B cell (primary cell): Measurements from ENCODE around the gene HSD17B2. TPM values are rescaled to one million over a fixed set of nuclear protein-coding genes. Genes with fewer than 3 reads are reported as not detected.

ENCODE experiments used
- ATAC-seq: fragments of 200-7000 bp; cut with Tn5 transposase; one replicate; pipeline ENCODE4 v1.10.0; 2021; ENCODE audit warnings: low read depth, mild to moderate bottlenecking, moderate number of reproducible peaks, moderate library complexity
- CTCF ChIA-PET: fragments of 350-600 bp; sonication (Branson Sonifier 250); formaldehyde crosslinking; loops from one replicate; lab custom pipeline; 2021; ENCODE audit warnings: antibody characterized with exemption, inconsistent platforms; lab: Charles Lee
- POLR2A ChIA-PET: fragments of 350-600 bp; sonication (Branson Sonifier 250); formaldehyde crosslinking; loops from one replicate; lab custom pipeline; 2021; ENCODE audit warnings: antibody characterized with exemption; lab: Charles Lee
- DNase-seq: peaks from one replicate; pipeline ENCODE4 v3.0.0; 2013
- H2AFZ ChIP-seq: 2 replicates; pipeline ENCODE4 v1.6.1; 2012; ENCODE audit warnings: mild to moderate bottlenecking, low read depth, low read length; ENCODE audit not compliant: insufficient read depth, poor library complexity, severe bottlenecking
- H3K27ac ChIP-seq, 2 donors: 1 replicate in 1 of 2; 2 replicates in 1 of 2; pipeline ENCODE4 v1.5.1; 2012 to 2013; ENCODE audit warnings: low read length in 2 of 2, mild to moderate bottlenecking in 2 of 2, moderate library complexity in 1 of 2
- H3K27me3 ChIP-seq, 4 experiments: fragments of 200-600 bp in 1 of 4; sonication (generic) in 1 of 4; replicated peaks in 1 of 4; 1 replicate in 2 of 4; 2 replicates in 2 of 4; pipeline versions ENCODE4 v1.6.1 to v1.7.0; 2013 to 2016; ENCODE audit warnings: low read length in 3 of 4, mild to moderate bottlenecking in 2 of 4, mixed read lengths in 1 of 4, moderate library complexity in 1 of 4; ENCODE audit not compliant: insufficient read depth in 4 of 4, control insufficient read depth in 3 of 4; ENCODE audit errors: control extremely low read depth in 1 of 4
- H3K36me3 ChIP-seq, 2 experiments: replicated peaks in 1 of 2; 1 replicate in 1 of 2; 2 replicates in 1 of 2; pipeline versions ENCODE4 v1.6.1 to v1.7.1; 2013; ENCODE audit warnings: low read length in 1 of 2; ENCODE audit not compliant: insufficient read depth in 2 of 2, control insufficient read depth in 1 of 2; ENCODE audit errors: control extremely low read depth in 1 of 2, extremely low read depth in 1 of 2
- H3K4me1 ChIP-seq, 2 donors: fragments of 200-600 bp in 1 of 2; sonication (generic) in 1 of 2; 1 replicate in 1 of 2; 2 replicates in 1 of 2; pipeline versions ENCODE4 v1.5.1 to v1.6.1; 2013 to 2017; ENCODE audit warnings: low read length in 2 of 2; ENCODE audit not compliant: control insufficient read depth in 2 of 2, insufficient read depth in 2 of 2
- H3K4me2 ChIP-seq: replicated peaks from 2 replicates; pipeline ENCODE3; 2012; ENCODE audit warnings: mild to moderate bottlenecking, low read depth, low read length; ENCODE audit not compliant: poor library complexity, severe bottlenecking
- H3K4me3 ChIP-seq, 5 experiments: fragments of 200-600 bp in 1 of 5; sonication (generic) in 1 of 5; 1 replicate in 3 of 5; 2 replicates in 2 of 5; pipeline versions ENCODE4 v1.5.1 to v1.7.0; 2011 to 2016; ENCODE audit warnings: low read length in 4 of 5, mild to moderate bottlenecking in 4 of 5, low read depth in 2 of 5, control low read depth in 1 of 5, moderate library complexity in 1 of 5; ENCODE audit not compliant: insufficient read depth in 1 of 5; ENCODE audit errors: control extremely low read depth in 1 of 5, extremely low read depth in 1 of 5
- H3K79me2 ChIP-seq: fragments of 200-600 bp; sonication (generic); one replicate; pipeline ENCODE4 v1.6.0; 2016; ENCODE audit warnings: low read length; ENCODE audit not compliant: control insufficient read depth, insufficient read depth
- H3K9ac ChIP-seq: fragments of 200-600 bp; sonication (generic); 2 replicates; pipeline ENCODE4 v1.6.1; 2017; ENCODE audit warnings: mild to moderate bottlenecking, low read length, moderate library complexity
- H3K9me3 ChIP-seq, 3 donors: one replicate each; pipeline versions ENCODE4 v1.6.1 to v1.7.1; 2013; ENCODE audit warnings: low read length in 2 of 3; ENCODE audit not compliant: control insufficient read depth in 2 of 3, insufficient read depth in 1 of 3; ENCODE audit errors: control extremely low read depth in 1 of 3
- H4K20me1 ChIP-seq: 2 replicates; pipeline ENCODE4 v1.6.0; 2012; ENCODE audit warnings: mild to moderate bottlenecking, low read length; ENCODE audit not compliant: insufficient read depth, control insufficient read depth, poor library complexity, severe bottlenecking
- H3K27ac Mint-ChIP-seq: one replicate; pipeline ENCODE4 v1.8.0; 2021; ENCODE audit warnings: mixed read lengths
- H3K27me3 Mint-ChIP-seq: one replicate; pipeline ENCODE4 v1.8.0; 2021; ENCODE audit warnings: mixed read lengths
- H3K4me1 Mint-ChIP-seq: one replicate; pipeline ENCODE4 v1.8.0; 2021; ENCODE audit warnings: mixed read lengths
- H3K4me3 Mint-ChIP-seq: one replicate; pipeline ENCODE4 v1.8.0; 2021; ENCODE audit warnings: mixed read lengths
- H3K9me3 Mint-ChIP-seq: one replicate; pipeline ENCODE4 v1.8.0; 2022; ENCODE audit warnings: mixed read lengths; ENCODE audit not compliant: insufficient read depth
- EZH2 ChIP-seq: IDR thresholded peaks from 2 replicates; pipeline ENCODE4 v1.6.1; 2012; ENCODE audit warnings: borderline replicate concordance, low read depth, mild to moderate bottlenecking, moderate library complexity, low read length; ENCODE audit not compliant: insufficient read depth, poor library complexity, severe bottlenecking
- WGBS: methylation state at CpG from one replicate; pipeline ENCODE4 v1.1.5; 2013; ENCODE audit warnings: missing lambda C conversion rate; ENCODE audit not compliant: insufficient coverage; 5-methylcytosine and 5-hydroxymethylcytosine counted together
- intact Hi-C: fragments of 100-400 bp; cut with micrococcal nuclease; formaldehyde crosslinking; loops from one replicate; pipeline ENCODE4 v1.10.0; 2022
- polyA plus RNA-seq: library from polyadenylated mRNA; depleted of rRNA; stranded (reverse); fragments of >200 nt; gene quantifications from 2 replicates; pipeline ENCODE4 v1.2.3, GENCODE V29; 2012
- total RNA-seq, 2 donors: library from RNA; stranded (reverse); fragments of 120-200 nt in 1 of 2; gene quantifications; 1 replicate in 1 of 2; 2 replicates in 1 of 2; pipeline versions ENCODE4 v1.2.3 to v1.2.4, GENCODE V29; 2013 to 2022
- TF ChIP-seq, protein P1 (sequence below): fragments of 200-600 bp; IDR thresholded peaks from one replicate; pipeline ENCODE4 v1.8.0; 2022; ENCODE audit warnings: antibody characterized with exemption, mild to moderate bottlenecking

Gene HSD17B2
- total and polyA plus RNA-seq, 2 donors (not counting 1 experiment from before 2014, with no cell fraction given): not detected

DNA sequence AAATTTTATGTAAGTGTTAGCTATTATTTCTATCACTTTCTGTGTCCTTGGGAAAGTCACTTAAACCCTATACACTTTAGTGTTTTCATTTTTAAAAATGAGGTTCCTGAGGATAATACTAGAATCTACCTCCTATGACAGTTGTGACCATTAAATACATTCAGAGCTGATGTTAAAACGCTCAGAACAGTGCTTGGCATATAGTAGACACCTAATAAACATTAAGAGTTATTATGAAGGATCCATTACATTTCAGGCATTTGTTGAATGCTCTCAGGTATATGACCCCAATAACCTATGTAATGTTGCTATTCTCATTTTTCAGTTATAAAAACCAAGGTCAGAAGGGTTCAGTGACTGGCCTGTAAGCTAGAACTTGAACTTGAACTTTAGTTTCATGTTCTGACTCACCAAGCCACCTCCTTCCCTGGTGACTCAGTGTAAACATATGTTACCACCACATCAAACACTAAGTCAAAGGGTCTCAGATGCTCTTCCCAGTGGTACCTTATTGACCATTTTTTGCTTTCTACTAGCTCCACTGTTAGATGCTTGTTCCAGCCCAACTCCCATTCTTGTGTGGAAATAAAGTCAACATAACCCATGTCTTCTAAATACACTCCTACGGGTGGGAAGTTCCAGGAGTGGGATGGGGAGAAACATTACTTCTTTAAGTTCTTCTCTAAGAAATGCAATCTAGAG lies 47.6 kb downstream of the HSD17B2 start:
- H3K27ac ChIP-seq: no peak overlapping the region
- TF ChIP-seq, protein P1, sequence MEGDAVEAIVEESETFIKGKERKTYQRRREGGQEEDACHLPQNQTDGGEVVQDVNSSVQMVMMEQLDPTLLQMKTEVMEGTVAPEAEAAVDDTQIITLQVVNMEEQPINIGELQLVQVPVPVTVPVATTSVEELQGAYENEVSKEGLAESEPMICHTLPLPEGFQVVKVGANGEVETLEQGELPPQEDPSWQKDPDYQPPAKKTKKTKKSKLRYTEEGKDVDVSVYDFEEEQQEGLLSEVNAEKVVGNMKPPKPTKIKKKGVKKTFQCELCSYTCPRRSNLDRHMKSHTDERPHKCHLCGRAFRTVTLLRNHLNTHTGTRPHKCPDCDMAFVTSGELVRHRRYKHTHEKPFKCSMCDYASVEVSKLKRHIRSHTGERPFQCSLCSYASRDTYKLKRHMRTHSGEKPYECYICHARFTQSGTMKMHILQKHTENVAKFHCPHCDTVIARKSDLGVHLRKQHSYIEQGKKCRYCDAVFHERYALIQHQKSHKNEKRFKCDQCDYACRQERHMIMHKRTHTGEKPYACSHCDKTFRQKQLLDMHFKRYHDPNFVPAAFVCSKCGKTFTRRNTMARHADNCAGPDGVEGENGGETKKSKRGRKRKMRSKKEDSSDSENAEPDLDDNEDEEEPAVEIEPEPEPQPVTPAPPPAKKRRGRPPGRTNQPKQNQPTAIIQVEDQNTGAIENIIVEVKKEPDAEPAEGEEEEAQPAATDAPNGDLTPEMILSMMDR: no peak
- TF ChIP-seq EZH2: no peak
- Mint-ChIP-seq H3K9me3 (peaks cover 6% of the 10 kb centered on the region), H3K4me3 (no peak overlapping the region), H3K4me1 (no peaks in the 10 kb centered on the region), H3K27ac (no peak overlapping the region), H3K27me3 (peaks cover 61% of the 10 kb centered on the region)
- no peaks in the 10 kb centered on the region for H3K79me2 ChIP-seq
- no CpG with 5 or more reads among the region's 2 CpGs for WGBS
- no peaks in the 10 kb centered on the region for H4K20me1 ChIP-seq
- H3K4me1 ChIP-seq: no peaks in the 10 kb centered on the region
- peaks cover 0 to 3% (median 0%) of the 10 kb centered on the region in 4 experiments for H3K27me3 ChIP-seq
- intact Hi-C loops: no loop called here
- H2AFZ ChIP-seq: no peak overlapping the region
- DNase-seq (no peak), ATAC-seq (no peak)
- POLR2A ChIA-PET: no interaction called here
- H3K36me3 ChIP-seq: no peaks in the 10 kb centered on the region
- H3K4me3 ChIP-seq: no peak overlapping the region
- CTCF ChIA-PET: interaction anchor here (1.9 kb wide), 1 partner anchor 22 kb away, joined by 5 read pairs; no protein-coding TSS in a partner anchor
- no peak overlapping the region for H3K9ac ChIP-seq
- no peak overlapping the region for H3K4me2 ChIP-seq
- H3K9me3 ChIP-seq: no peaks in the 10 kb centered on the region

DNA sequence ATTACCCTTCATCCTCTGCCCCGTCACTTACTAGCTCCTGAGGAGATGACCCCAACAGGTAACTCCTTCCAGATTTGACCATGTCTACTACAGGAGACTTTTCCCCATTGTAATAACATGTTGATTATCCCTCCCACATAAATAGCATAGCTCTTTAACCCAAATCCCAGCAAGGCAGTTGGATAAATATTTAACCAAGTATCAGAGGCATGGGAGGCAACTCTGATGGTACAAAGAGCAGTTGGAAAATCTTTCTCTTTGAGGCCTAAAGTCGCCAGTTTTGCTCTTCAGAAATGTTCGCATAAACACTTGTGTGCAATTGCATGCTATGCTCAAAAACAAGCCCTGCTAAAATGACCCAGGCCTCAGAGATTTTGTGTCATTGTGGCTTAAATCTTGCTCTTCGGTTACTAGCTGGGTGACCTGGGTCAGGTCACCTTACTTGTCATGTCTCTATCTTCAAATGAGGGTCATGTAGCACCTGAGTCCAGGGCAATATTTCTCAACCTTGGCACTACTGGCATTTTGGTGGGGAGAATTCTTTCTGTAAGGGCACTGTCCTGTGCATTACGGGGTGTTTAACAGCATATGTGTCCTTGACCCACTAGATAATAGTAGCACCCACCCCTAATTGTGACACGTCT lies 48.8 kb downstream of the HSD17B2 start:
- H3K27me3 Mint-ChIP-seq: peaks cover 53% of the 10 kb centered on the region
- POLR2A ChIA-PET: no interaction called here

More for the DNA sequence above, 48.8 kb downstream of the HSD17B2 start:
- 90% methylated on average over 3 of the region's 6 CpGs for WGBS
- Histone ChIP-seq H3K9ac (no peak overlapping the region), H3K36me3 (no peaks in the 10 kb centered on the region), H3K27me3 (peaks cover 0 to 3% (median 0%) of the 10 kb centered on the region in 4 experiments), H3K4me2 (no peak overlapping the region), H2AFZ (no peak overlapping the region), H3K79me2 (no peaks in the 10 kb centered on the region), H3K4me3 (no peak overlapping the region), H3K27ac (no peak overlapping the region), H3K9me3 (no peaks in the 10 kb centered on the region), H4K20me1 (no peaks in the 10 kb centered on the region), H3K4me1 (no peaks in the 10 kb centered on the region)
- CTCF ChIA-PET: interaction anchor here (1.9 kb wide), 1 partner anchor 23 kb away, joined by 5 read pairs; no protein-coding TSS in a partner anchor
- TF ChIP-seq EZH2: no peak
- TF ChIP-seq, protein P1: no peak
- Mint-ChIP-seq H3K4me3 (no peak overlapping the region), H3K4me1 (no peaks in the 10 kb centered on the region), H3K9me3 (no peaks in the 10 kb centered on the region), H3K27ac (no peak overlapping the region)
- DNase-seq (no peak), ATAC-seq (no peak)
- intact Hi-C loops: no loop called here
